A673 (cell line): ENCODE results near the gene SH3RF3.

Experiments
- EZH2 ChIP-seq: fragments of 200-600 bp; sonication (generic); IDR thresholded peaks from 2 replicates; pipeline ENCODE4 v1.6.1; 2017; ENCODE audit warnings: borderline replicate concordance, low read depth, mild to moderate bottlenecking, mixed read lengths, antibody characterized with exemption, low read length; ENCODE audit not compliant: poor library complexity, severe bottlenecking
- TF ChIP-seq, protein P1 (sequence below): fragments of 300-800, 200-600 bp; sonication (generic); conservative IDR thresholded peaks from 2 replicates; pipeline ENCODE4 v1.5.1; 2017; ENCODE audit warnings: low read depth, mild to moderate bottlenecking, antibody characterized with exemption, low read length, moderate library complexity, mixed read lengths

DNA sequence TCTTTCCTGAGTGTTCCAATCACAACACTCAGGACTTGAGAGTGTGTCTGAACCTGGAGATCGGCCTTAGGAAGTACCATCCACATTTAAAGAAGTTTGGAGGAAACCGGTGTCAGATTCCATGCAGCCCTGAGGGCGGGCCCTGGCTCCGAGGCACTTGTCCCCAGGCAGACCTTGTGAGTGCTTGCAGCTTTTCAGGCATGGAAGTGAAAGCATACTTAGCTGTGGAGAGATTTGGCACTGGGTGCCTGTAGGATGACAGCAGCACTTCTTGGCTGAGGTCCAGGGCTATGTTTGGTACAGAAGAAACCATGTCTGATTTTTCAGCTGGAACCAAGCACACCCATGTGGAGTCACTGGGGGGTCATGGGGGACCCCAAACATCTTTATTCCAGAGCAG is 253.9 kb downstream of the SH3RF3 start:
- TF ChIP-seq, protein P1, sequence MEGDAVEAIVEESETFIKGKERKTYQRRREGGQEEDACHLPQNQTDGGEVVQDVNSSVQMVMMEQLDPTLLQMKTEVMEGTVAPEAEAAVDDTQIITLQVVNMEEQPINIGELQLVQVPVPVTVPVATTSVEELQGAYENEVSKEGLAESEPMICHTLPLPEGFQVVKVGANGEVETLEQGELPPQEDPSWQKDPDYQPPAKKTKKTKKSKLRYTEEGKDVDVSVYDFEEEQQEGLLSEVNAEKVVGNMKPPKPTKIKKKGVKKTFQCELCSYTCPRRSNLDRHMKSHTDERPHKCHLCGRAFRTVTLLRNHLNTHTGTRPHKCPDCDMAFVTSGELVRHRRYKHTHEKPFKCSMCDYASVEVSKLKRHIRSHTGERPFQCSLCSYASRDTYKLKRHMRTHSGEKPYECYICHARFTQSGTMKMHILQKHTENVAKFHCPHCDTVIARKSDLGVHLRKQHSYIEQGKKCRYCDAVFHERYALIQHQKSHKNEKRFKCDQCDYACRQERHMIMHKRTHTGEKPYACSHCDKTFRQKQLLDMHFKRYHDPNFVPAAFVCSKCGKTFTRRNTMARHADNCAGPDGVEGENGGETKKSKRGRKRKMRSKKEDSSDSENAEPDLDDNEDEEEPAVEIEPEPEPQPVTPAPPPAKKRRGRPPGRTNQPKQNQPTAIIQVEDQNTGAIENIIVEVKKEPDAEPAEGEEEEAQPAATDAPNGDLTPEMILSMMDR = no peak
- no peak for TF ChIP-seq EZH2
